Neural crest cell (in vitro differentiated cells): Measurements from ENCODE around the gene TPRG1. TPM values are rescaled to one million over a fixed set of nuclear protein-coding genes. Genes with fewer than 3 reads are reported as not detected.

Experiments used
- DNase-seq: peaks from one replicate; pipeline ENCODE4 v3.0.0; 2021; ENCODE audit warnings: low read depth, mixed read lengths, low spot score
- H3K27ac Mint-ChIP-seq: one replicate; pipeline ENCODE4 v1.8.0; 2021; ENCODE audit warnings: mild to moderate bottlenecking, mixed read lengths; ENCODE audit not compliant: unreplicated experiment
- H3K27me3 Mint-ChIP-seq: 2 replicates; pipeline ENCODE4 v1.8.0; 2021; ENCODE audit warnings: low read depth, mild to moderate bottlenecking, mixed read lengths
- H3K36me3 Mint-ChIP-seq: 2 replicates; pipeline ENCODE4 v1.8.0; 2021; ENCODE audit warnings: low read depth, mild to moderate bottlenecking, mixed read lengths
- H3K4me1 Mint-ChIP-seq: 2 replicates; pipeline ENCODE4 v1.8.0; 2021; ENCODE audit warnings: mixed read lengths
- H3K4me3 Mint-ChIP-seq: one replicate; pipeline ENCODE4 v1.8.0; 2021; ENCODE audit warnings: mild to moderate bottlenecking, mixed read lengths
- H3K9me3 Mint-ChIP-seq: 2 replicates; pipeline ENCODE4 v1.8.0; 2021; ENCODE audit warnings: mixed read lengths
- CTCF ChIP-seq: fragments of 200-600 bp; sonication (generic); conservative IDR thresholded peaks from 2 replicates; pipeline ENCODE4 v1.5.0; 2021; ENCODE audit warnings: antibody characterized with exemption, mild to moderate bottlenecking
- total RNA-seq: library from RNA; stranded (reverse); gene quantifications from 2 replicates; pipeline ENCODE4 v1.2.1, GENCODE V29; 2021

Gene TPRG1
- total RNA-seq, 1 donor from 2014 or later: 0.91 TPM

- no peak for TF ChIP-seq CTCF
- no peak for DNase-seq
- Mint-ChIP-seq H3K4me1 (peaks cover 10% of the 10 kb centered on the region), H3K27me3 (no peaks in the 10 kb centered on the region), H3K4me3 (no peak overlapping the region), H3K27ac (no peak overlapping the region), H3K9me3 (no peaks in the 10 kb centered on the region), H3K36me3 (no peaks in the 10 kb centered on the region)
Measured at GRCh38 chr3:189149203-189149602, 22.6 kb upstream of the TPRG1 start.

- no peak for TF ChIP-seq CTCF
- Mint-ChIP-seq H3K9me3 (no peaks in the 10 kb centered on the region), H3K27me3 (no peaks in the 10 kb centered on the region), H3K27ac (no peak overlapping the region), H3K36me3 (no peaks in the 10 kb centered on the region), H3K4me1 (no peaks in the 10 kb centered on the region), H3K4me3 (no peak overlapping the region)
- DNase-seq: no peak
Measured at GRCh38 chr3:189157232-189158007, 14.4 kb upstream of the TPRG1 start.

GRCh38 chr3:189158034-189158433, 13.7 kb upstream of the TPRG1 start:
- no peaks in the 10 kb centered on the region for H3K4me1 Mint-ChIP-seq
- DNase-seq: no peak
- no peaks in the 10 kb centered on the region for H3K27me3 Mint-ChIP-seq
- H3K36me3 Mint-ChIP-seq: no peaks in the 10 kb centered on the region
- no peaks in the 10 kb centered on the region for H3K9me3 Mint-ChIP-seq
- TF ChIP-seq CTCF: no peak
- H3K27ac Mint-ChIP-seq: no peak overlapping the region
- H3K4me3 Mint-ChIP-seq: no peak overlapping the region

- no peaks in the 10 kb centered on the region for H3K9me3 Mint-ChIP-seq
- H3K27ac Mint-ChIP-seq: no peak overlapping the region
- no peak overlapping the region for H3K4me3 Mint-ChIP-seq
- no peak for DNase-seq
- H3K36me3 Mint-ChIP-seq: no peaks in the 10 kb centered on the region
- H3K4me1 Mint-ChIP-seq: peaks cover under 1% of the 10 kb centered on the region
- no peaks in the 10 kb centered on the region for H3K27me3 Mint-ChIP-seq
- no peak for TF ChIP-seq CTCF
Measured at GRCh38 chr3:189160519-189161309, 11.1 kb upstream of the TPRG1 start.

- peaks cover 3% of the 10 kb centered on the region for H3K4me1 Mint-ChIP-seq
- no peaks in the 10 kb centered on the region for H3K9me3 Mint-ChIP-seq
- H3K36me3 Mint-ChIP-seq: no peaks in the 10 kb centered on the region
- no peak for TF ChIP-seq CTCF
- no peak overlapping the region for H3K4me3 Mint-ChIP-seq
- no peak overlapping the region for H3K27ac Mint-ChIP-seq
- DNase-seq: no peak
- H3K27me3 Mint-ChIP-seq: no peaks in the 10 kb centered on the region
Measured at GRCh38 chr3:189165092-189165612, 6.6 kb upstream of the TPRG1 start.
